ENCODE measurements around the gene ANKRD28.

- TF ChIP-seq CTCF (IDR thresholded peaks at IDR 0.05) = no peak
- TF ChIP-seq POLR2A (IDR thresholded peaks at IDR 0.05) = no peak
Measured at GRCh38 chr3:15847239-15847638, 49.5 kb upstream of the ANKRD28 start.
